Motor neuron (in vitro differentiated cells): Measurements from ENCODE around the gene LINC01488. TPM values are rescaled to one million over a fixed set of nuclear protein-coding genes. Genes with fewer than 3 reads are reported as not detected.

Experiments
- ATAC-seq, 8 experiments: fragments of 200-7000 bp; cut with Tn5 transposase; replicated peaks in 6 of 8; 2 replicates each; pipeline ENCODE4 v1.8.0; 2021; ENCODE audit warnings: mild to moderate bottlenecking in 8 of 8, moderate library complexity in 8 of 8
- H3K27ac ChIP-seq, 2 donors: fragments of 250-450 bp; sonication (Bioruptor Pico); 2 replicates each; pipeline ENCODE4 v1.9.0; 2021; ENCODE audit warnings: antibody characterized with exemption in 2 of 2, mild to moderate bottlenecking in 2 of 2, moderate library complexity in 1 of 2
- H3K4me1 ChIP-seq, 2 donors: fragments of 250-450 bp; sonication (Bioruptor Pico); replicated peaks in 1 of 2; 2 replicates each; pipeline ENCODE4 v1.6.1; 2021; ENCODE audit warnings: antibody characterized with exemption in 2 of 2, mild to moderate bottlenecking in 2 of 2, moderate library complexity in 1 of 2
- H3K4me3 ChIP-seq, 5 donors: fragments of 250-450 bp; sonication (Bioruptor Pico); 2 replicates each; pipeline ENCODE4 v1.9.0; 2021; ENCODE audit warnings: antibody characterized with exemption in 5 of 5, mild to moderate bottlenecking in 5 of 5, moderate library complexity in 4 of 5
- WGBS, 10 experiments: fragments of 450-650 bp; shearing (Covaris generic); methylation state at CpG; one replicate each; pipeline ENCODE4 v1.0.0; 2022; 5-methylcytosine and 5-hydroxymethylcytosine counted together
- in situ Hi-C, 9 experiments: fragments of 400-800 bp; cut with MboI; loops; one replicate each; pipeline ENCODE4 v1.15.0; 2021; ENCODE audit warnings: low sequenced_read_pairs in 9 of 9, low pct_unique_long_range_greater_than_20kb in 2 of 9; ENCODE audit not compliant: unreplicated experiment in 9 of 9
- total RNA-seq, 8 experiments: library from RNA; unstranded; fragments of 300-600 nt; gene quantifications; 2 replicates each; pipeline versions ENCODE4 v1.2.3 to v1.2.4, GENCODE V29; 2022

The LINC01488 gene
- total RNA-seq, 8 experiments from 2014 or later, result 0.05 to 0.71 (median 0.28) TPM; not detected in 2

DNA sequence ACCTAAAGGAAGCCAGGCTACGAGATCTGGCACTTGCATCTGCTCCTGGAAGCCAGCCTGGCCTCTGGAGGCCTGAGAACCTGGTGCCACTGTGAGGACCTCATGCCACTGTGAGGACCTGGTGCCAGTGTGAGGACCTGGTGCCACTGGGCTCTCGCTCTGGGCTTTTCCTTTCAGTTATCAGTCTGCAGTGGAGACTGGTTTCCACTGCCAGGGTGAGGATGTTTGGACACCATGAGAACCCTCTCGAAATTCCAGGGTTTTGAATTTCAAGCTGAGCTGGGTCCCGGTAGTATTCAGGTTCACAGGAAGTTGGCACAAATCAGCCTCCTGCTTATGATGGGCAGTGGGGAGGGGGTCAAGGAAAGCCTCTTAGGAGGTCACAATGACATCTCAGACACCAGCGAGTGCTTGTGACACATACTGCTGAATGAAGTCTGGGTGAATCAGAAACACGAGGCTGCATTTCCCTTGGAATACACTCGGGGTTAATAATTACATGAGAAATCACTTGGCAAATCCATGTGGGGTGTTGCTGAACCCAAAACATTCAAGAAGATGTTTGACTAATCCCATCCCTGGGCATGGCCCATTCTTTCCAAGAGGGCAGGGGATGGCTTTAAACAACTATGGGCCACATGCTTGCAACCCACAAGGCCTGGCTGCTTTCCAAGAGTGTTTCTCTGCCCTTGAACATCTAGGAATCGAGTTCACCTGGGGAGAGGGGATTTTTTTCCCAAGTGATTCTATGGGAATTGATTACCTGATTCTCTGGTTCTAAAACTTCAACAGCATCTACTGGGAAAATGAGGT, 60.2 kb downstream of the LINC01488 start:
- in situ Hi-C loops, result no loop called here
- 40 to 88% (median 72%) methylated on average over 3 to 8 of the region's 8 CpGs; no CpG with 5 or more reads in 5 of the 10 experiments for WGBS, 10 experiments
- Histone ChIP-seq H3K27ac (no peak overlapping the region), H3K4me3 (no peak overlapping the region), H3K4me1 (no peaks in the 10 kb centered on the region)
- ATAC-seq, result no peak

GRCh38 chr11:69542314-69543168, 61.1 kb downstream of the LINC01488 start:
- 66 to 100% (median 95%) methylated on average over 1 to 20 of the region's 42 CpGs; no CpG with 5 or more reads in 2 of the 10 experiments for WGBS, 10 experiments
- in situ Hi-C loops, result no loop called here
- ATAC-seq, result no peak
- Histone ChIP-seq H3K27ac (no peak overlapping the region), H3K4me1 (no peaks in the 10 kb centered on the region), H3K4me3 (no peak overlapping the region)

Other genes with a start within 250 kb of the LINC01488 start
- gene MYEOV, start 187.5 kb upstream of the LINC01488 start, total RNA-seq, result 10 to 100 TPM in 1 of 8 experiments, 1 to 10 TPM in 3, under 1 TPM in 3, not detected in 1; 0.05 to 59.6 (median 1.3) TPM
- 100 to 1,000 TPM in 4 of 8 experiments, 10 to 100 TPM in 2, 1 to 10 TPM in 2; 6.9 to 477 (median 84.7) TPM for gene CCND1, start 159.5 kb downstream of the LINC01488 start, total RNA-seq
- gene LTO1, start 193.7 kb downstream of the LINC01488 start, total RNA-seq, result 10 to 100 TPM; 10.5 to 31.1 (median 16.1) TPM
- 1 to 10 TPM in 1 of 8 experiments, under 1 TPM in 5, not detected in 2; 0.20 to 1.1 (median 0.35) TPM for gene FGF19, start 222.4 kb downstream of the LINC01488 start, total RNA-seq